Muscle of leg (tissue), 11 donors: Measurements from ENCODE around the gene SEC14L2. TPM values are rescaled to one million over a fixed set of nuclear protein-coding genes. Genes with fewer than 3 reads are reported as not detected.
A peak's percentile ranks its signal among the peaks of the same experiment; 100 is the strongest.

Experiments
- DNase-seq: peaks from one replicate; pipeline ENCODE4 v3.0.0; 2013
- H3K27ac ChIP-seq: one replicate; pipeline ENCODE4 v1.5.1; 2013; ENCODE audit warnings: mild to moderate bottlenecking, low read length, control low read depth
- H3K27me3 ChIP-seq: one replicate; pipeline ENCODE4 v1.6.1; 2013; ENCODE audit warnings: low read length; ENCODE audit not compliant: control insufficient read depth, insufficient read depth
- H3K36me3 ChIP-seq: one replicate; pipeline ENCODE4 v1.6.1; 2013; ENCODE audit warnings: low read length; ENCODE audit not compliant: control insufficient read depth, insufficient read depth
- H3K4me1 ChIP-seq: one replicate; pipeline ENCODE4 v1.6.1; 2013; ENCODE audit warnings: low read length; ENCODE audit not compliant: control insufficient read depth, insufficient read depth
- H3K4me3 ChIP-seq: one replicate; pipeline ENCODE4 v1.5.1; 2013; ENCODE audit warnings: low read length, control low read depth
- H3K9me3 ChIP-seq: replicated peaks from 2 replicates; pipeline ENCODE4 v1.6.1; 2013; ENCODE audit warnings: low read depth, low read length; ENCODE audit not compliant: control insufficient read depth
- WGBS: methylation state at CpG from one replicate; pipeline ENCODE4 v1.1.5; 2013; ENCODE audit warnings: missing lambda C conversion rate; ENCODE audit not compliant: insufficient coverage; 5-methylcytosine and 5-hydroxymethylcytosine counted together
- polyA plus RNA-seq, 8 donors: library from polyadenylated mRNA; unstranded; fragments of 120-200 nt; gene quantifications; one replicate each; pipeline versions ENCODE4 v1.2.1 to v1.2.3, GENCODE V29; 2013; ENCODE audit warnings: inconsistent platforms in 1 of 8, low replicate concordance in 1 of 8; ENCODE audit not compliant: insufficient read length in 8 of 8, insufficient read depth in 1 of 8
- total RNA-seq: library from RNA; stranded (reverse); fragments of 120-200 nt; gene quantifications from one replicate; pipeline ENCODE4 v1.2.4, GENCODE V29; 2013

The SEC14L2 gene
- total and polyA plus RNA-seq, 9 donors = 1.5 to 3.8 (median 2.1) TPM

DNA sequence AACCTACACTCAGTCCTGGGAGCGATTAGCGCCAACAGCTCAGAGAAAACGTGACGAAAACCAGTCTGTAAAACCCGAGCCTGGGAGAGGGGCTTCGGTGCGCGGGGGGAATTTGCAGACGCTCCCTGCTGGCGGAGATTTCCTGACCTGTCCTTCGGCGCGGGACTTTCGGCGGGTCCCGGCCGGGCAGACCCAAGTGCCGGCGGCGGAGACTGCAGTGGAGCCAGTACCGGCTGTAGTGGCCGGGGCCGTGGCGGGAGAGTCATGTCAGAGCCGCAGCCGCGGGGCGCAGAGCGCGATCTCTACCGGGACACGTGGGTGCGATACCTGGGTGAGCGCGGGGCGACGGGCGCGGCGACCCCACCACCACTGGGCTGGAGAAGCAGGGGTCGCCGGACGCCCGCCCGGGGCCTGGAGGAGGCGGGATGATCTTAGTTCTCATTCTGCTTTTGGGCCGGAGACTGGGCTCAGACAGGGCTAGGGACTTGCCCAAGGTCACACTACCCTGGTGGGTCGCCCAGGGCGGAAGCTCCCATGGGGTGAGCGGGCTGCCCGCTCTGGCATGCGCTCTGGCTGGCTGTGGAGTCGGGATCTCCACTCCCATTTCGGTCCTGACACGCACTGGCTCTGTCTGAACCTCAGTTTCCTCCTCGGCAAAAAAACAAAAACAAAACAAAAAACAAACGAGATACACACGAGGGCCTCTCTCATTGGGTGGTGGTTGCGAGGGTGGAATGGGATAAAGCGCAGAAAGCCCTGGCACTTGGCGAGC lies 29.0 kb downstream of the SEC14L2 start, which contains the start of gene MTFP1:
MTFP1 (plus strand) TSS at position 153 of the 772 bp plus-strand sequence; CDS start at position 265, 112 bp downstream.
- peak within 1 kb of the TSS; percentile 77 for H3K4me3 ChIP-seq
- under 1% methylated on average over 52 of the region's 61 CpGs for WGBS
- H3K36me3 ChIP-seq = no peaks in the 10 kb centered on the region
- no peaks in the 10 kb centered on the region for H3K9me3 ChIP-seq
- H3K27ac ChIP-seq = peak within 1 kb of the TSS; percentile 74
- peaks cover 42% of the 10 kb centered on the region for H3K4me1 ChIP-seq
- peak; percentile 83 for DNase-seq
- no peaks in the 10 kb centered on the region for H3K27me3 ChIP-seq

DNA sequence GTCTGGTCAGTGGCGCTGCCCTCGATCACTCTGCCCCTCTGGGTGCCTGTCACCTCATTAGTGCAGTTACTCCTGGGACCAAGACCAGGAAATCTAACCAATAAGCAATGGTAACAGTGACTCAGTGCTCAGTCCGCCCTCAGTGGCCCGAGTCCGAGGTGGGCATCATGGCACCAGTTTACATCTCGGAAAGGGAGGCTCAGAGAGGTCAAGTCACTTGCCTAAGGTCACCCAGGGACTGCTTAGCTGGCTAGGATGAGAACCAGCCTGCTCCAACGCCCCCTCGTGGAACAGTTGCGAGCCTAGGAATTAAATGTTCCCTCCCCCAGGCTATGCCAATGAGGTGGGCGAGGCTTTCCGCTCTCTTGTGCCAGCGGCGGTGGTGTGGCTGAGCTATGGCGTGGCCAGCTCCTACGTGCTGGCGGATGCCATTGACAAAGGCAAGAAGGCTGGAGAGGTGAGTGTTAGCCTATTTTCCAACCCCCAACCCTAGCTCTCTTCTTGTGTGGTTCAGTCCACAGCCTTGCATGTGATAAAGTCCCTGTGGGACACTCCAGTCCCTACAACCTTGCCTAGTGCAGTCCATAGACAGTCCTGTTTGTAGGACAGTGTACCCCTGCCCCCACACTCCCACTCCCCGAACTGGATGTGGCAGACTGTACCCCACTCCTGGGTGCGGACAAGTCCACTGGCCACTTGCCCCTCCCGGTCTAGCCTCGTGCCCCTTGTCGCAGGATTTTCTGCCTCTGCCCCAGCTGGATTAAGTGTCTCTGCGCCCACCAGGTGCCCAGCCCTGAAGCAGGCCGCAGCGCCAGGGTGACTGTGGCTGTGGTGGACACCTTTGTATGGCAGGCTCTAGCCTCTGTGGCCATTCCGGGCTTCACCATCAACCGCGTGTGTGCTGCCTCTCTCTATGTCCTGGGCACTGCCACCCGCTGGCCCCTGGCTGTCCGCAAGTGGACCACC lies 29.9 kb downstream of the SEC14L2 start:
- H3K4me3 ChIP-seq = peak overlapping the region; percentile 77
- H3K9me3 ChIP-seq = no peaks in the 10 kb centered on the region
- H3K36me3 ChIP-seq = no peaks in the 10 kb centered on the region
- peak overlapping the region; percentile 74 for H3K27ac ChIP-seq
- DNase-seq = peak; percentile 80
- peaks cover 42% of the 10 kb centered on the region for H3K4me1 ChIP-seq
- no peaks in the 10 kb centered on the region for H3K27me3 ChIP-seq
- WGBS = 74% methylated on average over 18 of the region's 29 CpGs

DNA sequence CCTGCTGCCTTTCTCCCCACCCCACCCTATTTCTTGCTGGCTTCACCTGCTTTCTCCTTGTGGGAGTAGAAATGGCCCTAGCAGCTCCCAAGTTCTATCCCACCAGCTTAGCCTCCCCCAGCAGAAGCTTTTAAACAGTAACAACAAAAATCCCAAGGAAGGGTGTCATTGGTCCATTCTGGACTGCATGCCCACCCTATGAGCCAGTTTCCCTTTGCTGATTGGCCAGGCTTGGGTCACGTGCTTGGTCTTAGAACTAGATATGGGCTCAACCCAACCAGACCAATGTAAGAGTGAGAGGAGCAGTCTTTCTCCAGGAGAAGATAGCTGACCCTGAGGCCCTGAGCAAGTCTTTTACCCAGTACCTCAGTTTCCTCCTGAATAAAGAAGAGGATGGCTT lies 31.1 kb downstream of the SEC14L2 start:
- Histone ChIP-seq H3K27ac (no peak overlapping the region), H3K4me3 (no peak overlapping the region), H3K4me1 (peaks cover 32% of the 10 kb centered on the region), H3K9me3 (no peaks in the 10 kb centered on the region), H3K27me3 (no peaks in the 10 kb centered on the region), H3K36me3 (no peaks in the 10 kb centered on the region)
- no peak for DNase-seq
- no CpG with 5 or more reads among the region's 1 CpG for WGBS

DNA sequence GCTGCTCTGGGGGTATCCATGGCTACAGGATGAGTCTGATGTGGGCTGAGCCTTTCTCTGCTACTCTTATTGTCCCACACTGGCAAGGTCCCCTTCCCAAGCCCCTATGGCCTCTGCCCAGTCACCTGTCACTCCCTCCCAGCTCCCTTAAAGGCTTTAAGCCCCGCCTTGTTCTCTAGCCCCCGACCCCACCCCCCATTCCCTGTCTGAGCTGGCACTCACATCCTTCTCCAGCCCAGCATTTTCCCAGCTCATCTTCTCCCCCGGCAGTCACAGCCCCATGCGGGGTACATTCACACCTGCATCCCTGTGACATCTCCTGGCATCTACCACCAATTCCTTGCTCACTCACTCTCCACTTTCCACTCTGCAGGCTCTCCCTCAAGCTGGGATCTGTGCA lies 33.1 kb downstream of the SEC14L2 start:
- no peak for DNase-seq
- Histone ChIP-seq H3K27me3 (no peaks in the 10 kb centered on the region), H3K36me3 (no peaks in the 10 kb centered on the region), H3K27ac (no peak overlapping the region), H3K4me1 (peaks cover 18% of the 10 kb centered on the region), H3K9me3 (no peaks in the 10 kb centered on the region), H3K4me3 (no peak overlapping the region)
- WGBS = 49% methylated on average over 4 of the region's 4 CpGs

DNA sequence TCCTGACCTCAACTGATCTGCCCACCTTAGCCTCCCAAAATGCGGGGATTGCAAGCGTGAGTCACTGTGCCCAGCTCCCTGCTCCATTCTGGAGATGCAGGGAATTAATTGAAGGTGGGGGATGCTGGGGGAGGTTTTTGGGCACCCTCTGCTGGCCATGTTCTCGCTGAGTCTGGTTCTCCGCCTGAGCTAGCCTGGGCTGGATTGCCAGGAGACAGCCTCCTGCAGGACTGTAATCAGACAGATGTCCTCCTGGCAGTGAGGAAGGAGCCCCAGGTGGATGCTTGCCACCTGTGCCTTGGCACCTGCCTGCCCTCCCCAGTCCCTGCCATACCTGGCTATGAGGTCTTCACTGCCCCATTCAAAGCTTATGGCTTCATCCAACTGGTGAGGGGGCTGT lies 34.1 kb downstream of the SEC14L2 start:
- no peaks in the 10 kb centered on the region for H3K27me3 ChIP-seq
- DNase-seq = no peak
- no peak overlapping the region for H3K27ac ChIP-seq
- peaks cover 9% of the 10 kb centered on the region for H3K4me1 ChIP-seq
- no peaks in the 10 kb centered on the region for H3K9me3 ChIP-seq
- no peaks in the 10 kb centered on the region for H3K36me3 ChIP-seq
- H3K4me3 ChIP-seq = no peak overlapping the region
- WGBS = 81% methylated on average over 2 of the region's 4 CpGs

DNA sequence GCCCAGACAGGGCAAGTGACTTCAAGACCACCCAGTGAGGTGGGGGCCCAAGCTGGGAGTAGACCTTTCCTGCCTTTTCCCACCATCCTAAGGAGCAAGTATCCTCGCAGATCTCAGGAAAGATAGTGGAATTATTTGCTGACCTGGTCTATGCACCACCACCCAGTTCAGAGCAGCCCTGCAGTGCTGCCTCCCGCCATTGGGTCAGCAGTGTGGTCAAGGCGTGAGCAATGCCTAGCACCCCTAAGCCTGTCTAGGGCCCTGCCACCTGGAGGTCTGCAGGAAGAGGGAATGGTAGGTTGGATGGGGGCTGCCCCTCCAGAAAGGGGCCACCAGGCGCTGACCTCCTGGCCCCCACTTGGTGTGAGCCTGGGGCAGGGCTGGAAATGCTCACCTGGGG lies 35.3 kb downstream of the SEC14L2 start:
- Histone ChIP-seq H3K9me3 (no peaks in the 10 kb centered on the region), H3K27ac (no peak overlapping the region), H3K27me3 (no peaks in the 10 kb centered on the region), H3K36me3 (no peaks in the 10 kb centered on the region), H3K4me1 (no peaks in the 10 kb centered on the region), H3K4me3 (no peak overlapping the region)
- no peak for DNase-seq
- WGBS = 60% methylated on average over 1 of the region's 4 CpGs

DNA sequence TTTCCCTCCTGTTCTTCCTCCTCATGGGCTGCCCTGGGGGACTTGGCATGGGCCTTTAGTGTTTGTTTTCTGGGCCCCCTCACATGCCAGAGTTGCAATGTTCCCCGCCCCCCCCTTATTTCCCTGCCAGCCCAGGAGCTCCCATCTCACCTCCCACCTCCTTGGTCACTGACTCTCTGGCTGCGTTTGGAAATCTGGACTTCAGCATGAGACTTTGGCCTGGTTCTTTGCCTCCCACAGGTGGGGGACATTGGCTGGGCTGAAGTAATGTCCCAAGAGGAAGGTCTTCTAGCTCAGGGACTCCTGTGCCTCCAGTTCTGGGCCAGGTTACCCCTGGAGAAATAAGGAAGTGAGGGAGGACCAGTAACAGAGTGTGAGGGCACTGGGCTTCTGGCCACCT lies 35.7 kb downstream of the SEC14L2 start:
- H3K4me3 ChIP-seq = no peak overlapping the region
- no peak for DNase-seq
- WGBS = 29% methylated on average over 1 of the region's 2 CpGs
- no peaks in the 10 kb centered on the region for H3K4me1 ChIP-seq
- H3K9me3 ChIP-seq = no peaks in the 10 kb centered on the region
- no peaks in the 10 kb centered on the region for H3K27me3 ChIP-seq
- H3K36me3 ChIP-seq = no peaks in the 10 kb centered on the region
- no peak overlapping the region for H3K27ac ChIP-seq

DNA sequence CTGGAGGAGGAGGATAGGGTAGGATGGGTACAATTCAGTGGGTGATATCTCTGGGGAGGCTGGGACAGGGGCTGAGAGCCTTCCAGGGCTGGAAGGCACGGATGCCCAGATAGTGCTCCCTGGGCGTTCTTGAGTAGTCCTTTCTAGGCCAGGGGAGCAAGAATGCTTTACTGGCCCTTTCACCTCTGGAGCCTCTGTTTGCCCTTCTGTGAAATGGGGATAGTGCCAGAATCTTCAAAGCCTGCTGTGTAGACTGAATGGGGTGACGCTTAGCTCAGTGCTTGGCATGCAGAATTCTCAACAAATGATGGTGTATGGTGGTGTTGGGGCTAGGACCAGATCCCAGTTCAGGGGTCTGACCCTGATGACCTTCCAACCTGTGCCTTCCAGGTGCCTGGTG lies 36.4 kb downstream of the SEC14L2 start:
- Histone ChIP-seq H3K4me3 (no peak overlapping the region), H3K36me3 (no peaks in the 10 kb centered on the region), H3K4me1 (no peaks in the 10 kb centered on the region), H3K27ac (no peak overlapping the region), H3K9me3 (no peaks in the 10 kb centered on the region), H3K27me3 (no peaks in the 10 kb centered on the region)
- WGBS = 100% methylated on average over 2 of the region's 3 CpGs
- no peak for DNase-seq

DNA sequence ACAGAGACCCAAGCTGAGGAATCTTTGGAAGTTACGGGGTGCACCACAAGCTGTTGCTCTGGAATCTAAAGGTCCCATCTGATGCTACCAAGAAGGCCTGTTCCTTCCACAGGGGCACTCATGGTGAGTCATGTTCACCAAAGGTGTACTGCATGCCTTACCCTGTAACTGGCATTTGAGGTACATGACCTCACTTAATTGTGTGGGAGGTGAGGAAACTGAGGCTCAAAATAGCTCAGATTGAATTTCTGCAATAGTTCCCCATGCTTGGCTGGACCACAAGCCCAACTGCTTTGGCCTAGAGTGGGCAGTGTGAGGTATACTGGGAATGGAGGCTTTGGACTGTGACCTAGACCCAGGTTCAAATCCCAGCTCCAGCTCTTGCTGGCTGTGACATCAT lies 37.0 kb downstream of the SEC14L2 start:
- Histone ChIP-seq H3K9me3 (no peaks in the 10 kb centered on the region), H3K27ac (no peak overlapping the region), H3K4me3 (no peak overlapping the region), H3K36me3 (no peaks in the 10 kb centered on the region), H3K4me1 (no peaks in the 10 kb centered on the region), H3K27me3 (no peaks in the 10 kb centered on the region)
- no peak for DNase-seq
- whole genome bisulfite sequencing = 80% methylated on average over 1 of the region's 1 CpG

DNA sequence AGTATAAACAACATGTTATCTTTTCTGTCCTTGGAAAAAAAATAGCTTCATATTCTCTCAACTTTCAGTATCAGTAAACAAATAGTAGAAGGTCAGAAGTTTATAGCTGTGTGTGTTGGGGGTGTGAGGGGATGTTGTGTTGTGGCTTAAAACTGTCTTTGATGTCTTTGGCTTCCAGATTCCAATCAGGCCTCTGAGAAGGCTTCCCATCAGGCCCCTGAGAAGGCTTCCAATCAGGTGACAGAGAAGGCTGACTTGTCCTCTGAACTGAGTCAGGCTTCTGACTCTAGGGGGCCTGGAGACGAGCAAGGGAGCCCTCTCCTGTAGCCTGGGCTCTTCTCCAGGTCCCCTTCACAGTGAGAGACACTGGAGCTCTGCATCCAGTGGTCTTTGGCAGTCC lies 38.0 kb downstream of the SEC14L2 start:
- no peak overlapping the region for H3K27ac ChIP-seq
- H3K27me3 ChIP-seq = peaks cover 2% of the 10 kb centered on the region
- H3K4me3 ChIP-seq = no peak overlapping the region
- H3K9me3 ChIP-seq = no peaks in the 10 kb centered on the region
- WGBS = 18% methylated on average over 1 of the region's 1 CpG
- H3K4me1 ChIP-seq = no peaks in the 10 kb centered on the region
- DNase-seq = no peak
- no peaks in the 10 kb centered on the region for H3K36me3 ChIP-seq
